COR-L47 (cell line): ENCODE data around the gene BOD1L1.
A peak's percentile ranks its signal among the peaks of the same experiment; 100 is the strongest.

ENCODE experiments used
- DNase-seq: peaks from one replicate; lab custom pipeline; 2025; lab: John Stamatoyannopoulos, UW

Gene BOD1L1

DNA sequence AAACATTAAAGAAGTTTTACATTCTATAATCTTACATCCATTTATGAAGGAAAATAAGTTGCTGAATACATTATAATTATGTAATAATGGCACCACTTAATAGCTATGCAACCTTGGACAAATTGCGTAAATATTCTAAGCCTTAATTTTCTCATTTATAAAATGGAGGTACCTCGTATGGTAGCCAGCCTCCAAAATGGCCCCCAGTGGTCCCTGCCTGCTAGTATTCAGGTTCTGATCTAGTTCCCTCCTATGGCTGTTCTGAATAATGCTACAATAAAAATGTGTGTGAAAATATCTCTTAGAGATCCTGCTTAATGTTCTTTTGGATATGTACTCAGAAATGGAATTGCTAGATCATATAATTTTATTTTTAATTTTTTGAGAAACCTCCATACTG lies 72.2 kb downstream of the BOD1L1 start:
- no peak for DNase-seq

DNA sequence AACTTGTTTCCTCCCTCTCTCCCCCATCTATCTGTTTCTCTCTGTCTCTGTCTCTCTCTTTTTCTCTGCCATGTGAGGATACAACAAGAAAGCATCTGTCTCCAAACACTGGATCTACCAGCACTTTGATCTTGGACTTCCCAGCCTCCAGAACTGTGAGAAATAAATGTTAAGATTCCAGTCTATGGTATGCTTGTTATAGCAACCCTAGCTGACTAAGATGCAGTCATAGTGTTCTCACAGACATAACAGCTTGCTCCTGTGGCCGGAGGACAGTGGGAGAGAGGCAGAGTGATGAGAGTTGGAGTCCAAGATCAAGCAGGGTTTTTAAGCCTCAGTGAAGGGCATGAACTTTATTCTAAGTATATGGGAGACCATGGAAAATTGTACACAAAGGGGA lies 74.4 kb downstream of the BOD1L1 start:
- no peak for DNase-seq

DNA sequence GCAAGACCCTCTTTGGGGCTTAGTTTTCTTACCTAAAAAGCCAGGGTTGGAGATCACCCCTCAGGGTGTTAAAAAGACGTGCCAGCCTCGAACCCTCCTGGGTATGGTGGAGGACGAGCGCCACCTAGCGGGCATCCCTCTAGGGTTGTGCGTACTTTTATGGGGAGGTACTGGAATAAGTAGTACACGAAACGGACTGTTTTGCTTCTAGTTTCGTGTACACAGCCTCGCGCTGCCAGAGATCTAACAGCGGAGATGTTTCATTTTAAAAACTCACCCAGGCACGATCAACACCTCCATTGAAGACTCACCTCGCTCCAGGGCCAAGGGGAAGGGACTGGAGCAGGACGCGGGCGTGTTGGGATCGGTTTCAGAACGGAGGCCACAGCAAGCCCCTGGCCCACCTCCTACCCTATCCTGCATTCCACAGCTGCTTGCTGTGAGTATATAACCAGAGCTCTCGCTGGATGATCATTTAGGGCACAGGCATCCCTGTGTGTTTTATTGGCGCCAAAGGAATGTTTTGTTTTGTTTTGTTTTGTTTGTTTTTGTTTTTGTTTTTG lies 78.5 kb downstream of the BOD1L1 start:
- peak; percentile 80 for DNase-seq

DNA sequence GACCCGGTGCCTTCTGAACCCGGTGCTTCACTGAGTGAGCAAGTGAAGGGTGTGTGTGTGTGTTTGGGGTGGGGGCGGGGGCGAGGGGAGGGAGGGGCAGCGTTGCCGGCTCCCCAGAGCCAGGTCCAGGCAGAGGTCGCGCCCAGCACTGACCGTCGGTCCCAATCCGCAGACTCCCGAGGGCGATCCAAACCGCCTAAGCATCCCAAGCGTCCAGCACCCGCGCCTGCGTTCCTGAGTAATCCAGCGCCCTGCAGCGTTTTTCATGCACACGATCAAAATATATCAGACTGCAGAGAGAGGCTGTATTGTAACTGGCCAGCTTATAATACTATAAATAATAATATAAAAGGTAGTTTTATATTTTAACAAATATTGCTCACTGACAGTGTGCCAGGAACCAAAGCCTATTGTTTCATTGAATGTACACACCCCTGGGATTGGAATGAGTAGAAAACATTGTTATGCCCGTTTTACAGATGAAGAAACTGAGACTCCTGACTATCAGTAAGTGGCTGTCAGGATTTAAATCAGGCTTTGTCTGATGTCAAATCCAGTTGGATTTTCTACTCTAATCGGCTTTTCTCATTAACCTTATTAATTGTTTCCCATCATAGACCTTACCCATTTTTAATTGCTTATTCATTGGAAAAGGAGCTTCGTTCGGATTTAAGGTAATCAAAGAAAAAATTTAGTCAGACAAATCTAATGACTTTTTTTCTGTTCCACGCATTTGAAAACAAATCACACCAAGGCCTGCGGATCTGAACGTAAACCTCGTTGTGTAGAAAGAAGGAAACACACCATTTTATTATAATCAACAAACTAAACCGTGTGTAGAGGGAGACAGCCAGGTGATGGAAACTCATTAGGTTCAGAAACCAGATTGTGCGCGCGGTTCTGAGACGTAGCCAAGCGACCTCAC lies 79.2 kb downstream of the BOD1L1 start:
- peak; percentile 23 for DNase-seq

DNA sequence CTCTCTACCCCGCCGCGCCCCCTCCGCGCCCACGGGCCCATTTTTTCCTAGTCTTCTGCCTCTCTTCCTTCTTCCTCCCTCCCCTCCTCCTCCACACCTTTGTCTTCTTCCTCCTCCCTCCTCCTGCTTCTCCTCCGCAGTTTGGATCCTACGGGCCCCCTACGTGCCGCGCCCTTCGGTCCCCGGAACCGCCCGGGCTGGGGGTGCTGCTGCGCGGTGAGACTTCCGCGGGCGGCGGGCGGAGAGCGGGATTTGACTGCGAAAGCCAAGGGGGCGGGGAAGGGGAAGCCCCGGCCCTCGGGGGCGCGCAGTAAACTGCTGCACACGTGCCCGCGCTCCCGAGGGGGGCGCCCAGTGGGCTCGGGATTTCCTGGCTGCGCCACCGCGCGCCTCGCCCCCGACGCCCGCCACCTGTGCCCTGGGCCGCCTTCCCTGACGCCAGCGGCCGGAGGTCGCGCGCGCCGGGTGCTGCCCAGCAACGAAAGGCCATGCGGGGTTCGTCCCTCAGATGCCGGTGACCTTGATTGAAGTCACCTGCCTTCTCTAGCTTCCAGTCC lies 80.0 kb downstream of the BOD1L1 start:
- peak; percentile 12 for DNase-seq

DNA sequence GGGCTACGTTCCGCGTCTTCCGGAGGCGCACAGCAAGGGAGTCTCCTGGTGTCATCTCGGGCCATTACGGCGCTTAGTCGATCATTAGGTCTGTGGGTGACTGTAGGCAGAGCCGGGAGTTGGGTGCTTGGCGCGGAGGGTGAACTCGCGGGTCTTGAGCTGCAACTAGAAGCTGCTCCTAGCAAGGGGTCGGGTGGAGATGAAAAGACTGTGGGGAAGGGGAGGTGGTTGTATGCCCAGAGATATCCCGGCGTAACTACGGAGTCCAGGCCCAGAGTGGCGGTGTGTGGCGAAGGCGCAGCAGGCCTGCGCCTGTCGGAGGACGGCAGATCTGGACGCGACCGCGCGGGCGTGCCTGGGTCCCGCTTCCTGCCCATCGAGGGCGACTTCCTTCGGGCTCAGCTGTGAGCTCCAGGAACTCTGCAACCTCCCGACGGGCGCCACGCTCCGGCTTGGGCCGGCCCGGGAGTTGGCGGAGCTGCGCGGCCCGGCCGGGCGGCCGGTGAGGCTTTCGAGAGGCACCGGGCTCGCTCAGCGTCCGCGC lies 80.5 kb downstream of the BOD1L1 start:
- DNase-seq, result no peak

DNA sequence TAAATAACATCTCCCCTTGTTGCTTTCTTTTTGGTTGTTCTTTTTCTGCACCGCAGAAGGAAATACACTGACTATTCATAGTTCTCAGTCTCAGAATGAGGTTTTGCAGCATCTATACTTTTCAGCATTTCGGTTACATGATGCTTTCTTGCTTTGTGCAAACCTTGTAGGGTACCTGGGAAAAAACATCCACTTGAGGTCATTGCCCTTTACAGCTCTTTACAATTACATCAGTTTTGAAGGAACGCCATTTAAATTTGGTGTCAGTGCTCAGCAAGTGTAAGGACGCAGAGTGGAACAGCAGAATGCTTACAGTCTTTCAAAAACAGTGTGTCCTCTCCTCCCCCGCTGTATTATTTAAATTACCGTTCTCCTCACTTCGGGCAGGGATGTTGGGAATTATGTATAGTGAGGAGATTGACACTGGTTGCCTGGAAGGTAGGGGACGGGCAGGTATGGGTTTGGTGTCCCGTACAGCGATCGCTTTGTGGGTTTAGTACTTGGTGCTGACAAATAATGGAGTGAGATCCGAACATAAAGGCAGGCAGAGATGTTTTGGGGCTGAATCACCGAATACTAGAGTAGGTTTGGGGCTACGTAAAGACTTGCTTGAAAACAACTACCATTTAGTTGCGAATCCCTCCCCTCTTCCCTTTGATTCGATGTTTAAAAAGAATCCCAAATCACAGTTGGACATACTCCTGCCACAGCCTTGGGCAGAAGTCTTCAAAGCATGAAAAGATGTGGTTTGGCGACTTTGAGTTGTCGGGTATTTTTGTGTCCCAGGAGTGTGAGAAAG lies 81.2 kb downstream of the BOD1L1 start:
- DNase-seq, result no peak

DNA sequence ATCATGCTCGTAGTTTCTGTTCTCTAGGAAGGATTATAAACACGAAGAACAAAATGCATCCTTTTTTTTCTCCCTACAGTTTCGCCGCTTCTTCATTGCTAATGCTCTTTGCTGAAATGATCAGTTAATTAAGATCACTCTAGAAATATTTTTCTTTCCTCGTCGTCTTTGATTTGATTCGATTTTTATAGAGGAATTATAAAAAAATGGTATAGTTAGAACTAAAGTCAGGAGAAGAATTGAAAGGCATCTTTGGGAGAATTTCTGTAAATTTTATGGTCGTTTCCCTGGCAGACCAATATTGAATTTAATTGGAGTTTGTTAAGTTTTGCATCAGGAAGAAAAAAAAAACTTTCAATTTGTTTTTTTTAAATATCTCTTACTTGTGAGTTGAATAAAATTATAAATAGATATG lies 82.1 kb downstream of the BOD1L1 start:
- DNase-seq, result no peak

DNA sequence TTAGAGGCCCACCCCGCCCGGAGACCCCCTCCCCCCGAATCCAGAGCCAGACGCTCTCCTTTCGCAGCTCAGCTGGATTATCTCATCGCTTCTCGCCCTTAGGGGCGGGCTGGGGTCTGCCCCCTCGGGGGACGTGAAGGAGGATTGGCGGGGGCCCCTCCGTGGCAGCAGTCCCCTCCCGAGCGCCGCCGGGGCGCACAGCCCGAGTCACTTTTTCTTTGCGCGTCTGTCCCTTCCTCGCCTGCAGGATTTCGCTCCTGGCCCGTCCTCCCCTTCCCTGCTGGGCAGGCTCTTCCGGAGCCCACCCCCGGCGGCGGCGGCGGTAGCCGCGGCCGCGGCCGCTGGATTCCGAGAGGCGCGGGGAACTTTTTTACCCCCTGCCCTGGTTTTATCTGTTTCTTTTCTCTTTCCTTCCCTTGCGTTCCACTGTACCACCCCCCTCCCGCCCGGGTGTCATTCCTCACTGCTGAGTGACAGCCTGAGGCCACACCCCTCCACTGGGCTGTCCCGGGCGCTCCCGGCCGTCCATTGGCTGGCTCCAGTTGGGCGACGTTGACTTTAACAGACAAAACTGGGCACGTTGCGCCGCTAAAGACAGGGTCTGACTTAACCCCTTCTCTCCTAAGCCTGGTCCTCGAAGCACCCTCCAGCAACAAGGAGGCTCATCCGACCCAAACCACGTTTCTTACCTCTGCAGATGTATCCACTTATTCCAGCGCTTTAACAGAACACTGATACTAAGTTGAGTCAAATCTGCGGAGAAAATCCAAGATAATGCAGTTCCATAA lies 82.7 kb downstream of the BOD1L1 start:
- DNase-seq, result peak; percentile 14

DNA sequence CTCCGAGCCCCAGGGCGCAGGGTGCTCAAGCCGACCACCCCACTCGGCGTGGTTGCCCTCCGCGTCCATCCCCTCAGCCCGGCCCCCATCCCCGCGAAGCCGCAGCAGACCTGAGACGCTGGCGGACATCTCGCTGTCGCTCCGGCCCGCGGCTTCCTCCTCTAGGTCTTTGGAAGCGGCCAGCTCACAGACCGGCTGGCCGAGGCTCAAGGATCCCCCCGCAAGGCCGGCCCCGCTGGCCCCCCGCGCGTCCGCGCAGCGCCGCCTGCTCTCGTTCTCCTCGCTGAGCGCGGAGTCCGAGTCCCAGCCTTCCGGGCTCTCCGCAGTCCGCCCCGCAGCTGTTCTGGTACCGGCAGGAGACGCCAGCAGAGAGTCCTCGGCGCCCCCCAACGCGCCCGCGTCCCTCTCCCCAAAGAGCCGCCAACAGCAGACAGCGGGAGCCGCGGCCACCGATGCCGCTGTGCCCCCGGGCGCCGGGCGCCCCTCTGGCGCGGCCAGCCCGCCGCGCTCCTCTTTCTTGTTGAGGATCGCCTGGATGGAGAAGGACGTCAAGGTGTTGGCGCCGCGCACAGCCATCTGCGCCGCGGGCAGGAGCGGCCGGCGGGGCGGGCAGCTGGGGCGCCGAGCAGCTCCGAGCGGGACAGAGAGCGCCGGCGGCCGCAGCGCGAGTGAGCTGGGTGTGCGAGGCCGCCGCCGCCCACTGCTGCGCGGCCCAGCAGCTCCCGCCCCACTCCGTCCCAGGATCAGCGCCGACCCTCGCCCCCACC lies 83.5 kb downstream of the BOD1L1 start, which contains the start of gene NKX3-2:
Gene NKX3-2, minus strand, starts transcription at position 670 of the 767 bp plus-strand sequence. Its CDS starts 94 bp downstream, at position 576.
- peak; percentile 23 for DNase-seq

DNA sequence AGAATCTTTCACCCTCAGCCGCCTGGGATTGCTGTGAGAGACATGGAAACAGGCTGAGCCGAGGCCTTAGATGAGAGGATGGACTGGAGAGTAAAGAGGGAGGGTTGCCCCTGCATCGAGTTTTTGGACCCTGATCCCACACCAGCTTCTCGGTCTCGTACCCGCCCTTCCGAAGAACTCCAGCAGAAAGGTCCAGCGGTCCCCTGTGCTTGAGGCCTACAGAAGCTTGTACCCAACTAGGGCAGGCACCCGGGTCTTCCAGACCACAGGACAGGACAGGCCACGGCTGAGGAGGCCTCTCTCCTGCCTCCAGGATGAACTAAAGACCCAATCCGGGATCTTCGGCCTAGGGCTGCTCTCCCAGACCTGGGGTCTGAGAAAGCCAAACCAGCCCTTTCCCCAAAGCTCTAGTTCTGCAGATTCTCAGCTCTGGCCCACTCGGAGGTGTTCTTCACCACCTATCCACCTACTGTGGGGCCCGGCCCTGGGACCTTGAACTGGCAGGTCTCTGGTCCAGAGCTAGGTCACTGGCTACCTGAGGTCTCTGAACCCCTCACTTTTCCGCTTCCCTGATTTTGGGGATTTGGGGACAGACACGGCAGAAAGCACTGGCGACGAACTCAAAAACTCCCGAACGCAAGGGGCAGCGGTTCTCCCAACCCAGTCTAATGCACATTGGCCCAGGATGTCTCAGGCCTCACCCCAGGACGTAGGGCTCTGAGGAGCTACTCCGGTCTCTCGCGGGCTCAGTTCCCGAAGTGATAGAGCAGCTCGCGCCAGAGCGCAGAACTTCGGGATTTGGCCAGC lies 84.3 kb downstream of the BOD1L1 start:
- no peak for DNase-seq

DNA sequence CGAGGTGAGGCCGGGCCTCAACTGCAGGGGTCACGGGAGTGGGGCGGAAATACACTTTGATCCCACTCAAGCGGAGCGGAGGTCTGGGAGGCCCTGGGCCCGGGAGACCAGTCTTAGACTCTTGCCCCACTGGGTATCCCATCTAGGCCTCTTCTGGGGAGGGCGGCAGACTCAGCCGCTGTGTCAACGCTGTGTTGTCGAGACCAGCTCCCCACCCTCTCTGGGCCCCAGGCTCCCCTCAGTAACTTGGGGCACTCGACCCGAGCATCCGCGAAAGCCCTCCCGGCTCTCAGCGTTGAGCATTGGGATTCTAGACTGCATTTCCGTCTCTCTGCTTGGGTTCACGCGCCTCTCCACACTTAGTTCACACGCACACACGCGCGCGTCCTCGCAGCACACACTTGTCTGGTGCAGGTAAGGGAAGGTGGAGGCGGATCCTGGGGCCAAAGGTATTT lies 84.9 kb downstream of the BOD1L1 start:
- no peak for DNase-seq

DNA sequence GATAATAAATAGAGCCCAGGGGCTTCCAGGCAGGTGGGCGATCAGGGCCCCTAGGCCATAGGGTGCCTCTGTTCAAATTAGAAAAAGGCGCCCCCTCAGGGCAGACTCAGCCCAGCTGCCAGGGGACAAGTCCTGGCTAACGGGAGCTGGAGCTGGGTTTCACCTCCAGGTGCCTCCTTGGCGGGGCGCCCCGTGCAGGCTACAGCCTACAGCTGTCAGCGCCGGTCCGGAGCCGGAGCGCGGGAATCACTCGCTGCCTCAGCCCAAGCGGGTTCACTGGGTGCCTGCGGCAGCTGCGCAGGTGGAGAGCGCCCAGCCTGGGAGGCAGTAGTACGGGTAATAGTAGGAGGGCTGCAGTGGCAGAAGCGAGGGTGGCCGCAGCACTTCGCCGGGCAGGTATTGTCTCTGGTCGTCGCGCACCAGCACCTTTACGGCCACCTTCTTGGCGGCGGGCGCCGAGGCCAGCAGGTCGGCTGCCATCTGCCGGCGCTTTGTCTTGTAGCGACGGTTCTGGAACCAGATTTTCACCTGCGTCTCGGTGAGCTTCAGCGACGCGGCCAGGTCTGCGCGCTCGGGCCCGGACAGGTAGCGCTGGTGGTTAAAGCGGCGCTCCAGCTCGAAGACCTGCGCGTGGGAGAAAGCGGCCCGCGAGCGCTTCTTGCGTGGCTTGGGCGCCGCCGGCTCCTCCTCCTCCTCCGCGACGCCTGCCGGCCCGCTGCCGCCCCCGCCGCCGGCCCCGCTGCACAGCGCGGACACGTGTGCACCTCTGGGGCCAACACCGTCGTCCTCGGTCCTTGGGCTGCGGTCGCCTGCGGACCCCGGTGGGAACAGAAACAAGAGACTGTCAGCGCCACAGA lies 85.6 kb downstream of the BOD1L1 start:
- DNase-seq, result no peak

DNA sequence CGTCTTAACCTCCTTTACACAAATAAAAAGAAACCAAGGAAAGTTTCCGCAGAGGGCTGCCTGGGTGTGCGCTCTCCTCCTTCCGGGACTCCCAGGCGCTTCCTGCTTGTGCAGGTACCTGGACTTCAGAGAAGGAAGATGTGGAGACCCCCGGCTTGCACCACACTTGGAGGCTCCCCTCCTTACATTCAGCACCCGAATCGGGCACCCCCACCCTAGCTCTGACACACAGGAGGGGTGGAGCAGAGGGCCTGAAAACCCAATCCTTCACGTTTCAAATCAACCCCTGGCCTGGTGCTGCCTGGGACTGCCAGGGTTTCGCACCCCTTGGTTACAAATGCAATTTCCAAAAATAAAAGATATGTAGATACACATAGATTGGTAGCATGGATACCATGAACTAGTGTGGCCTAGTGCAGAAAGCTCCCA lies 86.3 kb downstream of the BOD1L1 start:
- no peak for DNase-seq

DNA sequence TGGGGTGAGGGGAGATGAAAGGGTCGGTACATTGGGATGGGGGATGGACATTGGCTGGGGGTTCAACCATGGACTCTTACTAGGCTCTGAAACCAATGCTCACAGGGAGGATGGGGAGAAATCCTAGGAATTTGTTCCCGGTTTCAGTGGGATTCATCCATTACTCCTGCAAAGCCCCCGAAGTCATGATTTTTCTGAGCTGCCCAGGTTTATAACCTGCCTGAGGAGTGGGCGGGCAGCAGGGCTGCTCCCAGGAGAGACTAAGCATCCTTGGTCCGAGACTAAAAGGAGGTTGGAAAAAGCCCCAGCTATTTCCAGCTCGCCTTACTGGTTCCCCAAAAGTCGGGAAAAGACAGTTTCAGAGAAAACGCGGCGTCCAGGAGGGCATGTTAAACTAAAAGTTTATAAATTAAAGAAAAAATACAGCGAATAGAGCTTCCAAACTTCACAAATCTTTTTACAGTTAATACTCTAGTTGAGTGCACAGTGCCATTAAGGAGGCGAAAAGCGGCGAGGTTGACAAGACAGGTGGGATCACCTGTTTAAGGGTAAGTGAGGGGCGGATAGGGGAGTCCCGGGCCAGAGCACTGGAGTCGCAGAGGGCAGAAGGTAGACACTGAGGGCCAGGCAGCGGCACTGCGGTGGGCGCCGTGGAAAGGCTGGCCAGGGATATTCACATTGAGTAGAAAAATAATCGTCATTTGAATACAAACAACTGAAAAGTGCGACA lies 86.9 kb downstream of the BOD1L1 start:
- DNase-seq, result no peak

DNA sequence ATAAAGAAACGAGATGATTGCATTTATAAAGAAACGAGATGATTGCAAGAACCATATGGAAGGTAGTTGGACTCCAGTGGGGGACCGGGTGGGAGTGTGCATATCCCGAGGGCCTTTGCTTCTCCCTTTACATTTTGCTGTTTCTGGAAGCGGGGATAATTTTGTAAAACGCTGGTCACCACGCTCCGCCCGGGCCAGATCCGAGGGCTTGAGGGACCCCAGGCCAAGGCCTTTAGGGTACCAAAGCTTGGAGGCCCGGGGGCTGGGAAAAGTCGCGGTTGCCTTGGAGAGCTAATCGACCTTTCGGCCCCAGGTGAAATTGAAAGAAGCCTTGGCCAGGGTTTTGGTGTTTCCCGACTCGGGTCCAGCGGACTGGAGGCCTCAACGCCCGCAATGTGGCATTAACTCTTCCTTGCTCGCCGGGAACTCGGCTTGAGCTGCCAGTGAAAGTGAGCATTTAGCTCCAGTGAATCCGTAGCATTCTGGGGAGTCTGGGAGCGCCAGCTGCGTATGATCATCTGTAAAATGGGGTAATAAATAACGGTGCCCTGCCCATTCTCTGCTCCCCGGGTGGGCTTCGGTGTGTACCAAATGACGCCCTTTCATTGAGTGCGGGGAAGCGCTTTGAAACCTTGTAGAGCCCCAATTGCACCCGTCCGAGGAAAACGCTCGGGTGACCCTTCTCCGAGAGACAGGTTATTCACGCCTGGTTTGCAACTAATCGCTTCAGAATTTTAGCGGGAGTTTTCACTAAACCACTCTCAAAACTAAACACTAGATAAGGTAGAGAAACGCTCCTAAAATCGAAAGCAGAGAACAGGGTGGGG lies 87.7 kb downstream of the BOD1L1 start:
- no peak for DNase-seq
